Measurements from ENCODE around the gene FAM117A. TPM values are rescaled to one million over a fixed set of nuclear protein-coding genes. Genes with fewer than 3 reads are reported as not detected.
A peak's percentile ranks its signal among the peaks of the same experiment; 100 is the strongest.
"Not testable (repeated sequence)": the region's sequence is repeated elsewhere in the genome, so short reads cannot be mapped to it uniquely, and the experiment has no call there.

FAM117A gene
- total RNA-seq, 1 donor from 2014 or later: 30.0 TPM

DNA sequence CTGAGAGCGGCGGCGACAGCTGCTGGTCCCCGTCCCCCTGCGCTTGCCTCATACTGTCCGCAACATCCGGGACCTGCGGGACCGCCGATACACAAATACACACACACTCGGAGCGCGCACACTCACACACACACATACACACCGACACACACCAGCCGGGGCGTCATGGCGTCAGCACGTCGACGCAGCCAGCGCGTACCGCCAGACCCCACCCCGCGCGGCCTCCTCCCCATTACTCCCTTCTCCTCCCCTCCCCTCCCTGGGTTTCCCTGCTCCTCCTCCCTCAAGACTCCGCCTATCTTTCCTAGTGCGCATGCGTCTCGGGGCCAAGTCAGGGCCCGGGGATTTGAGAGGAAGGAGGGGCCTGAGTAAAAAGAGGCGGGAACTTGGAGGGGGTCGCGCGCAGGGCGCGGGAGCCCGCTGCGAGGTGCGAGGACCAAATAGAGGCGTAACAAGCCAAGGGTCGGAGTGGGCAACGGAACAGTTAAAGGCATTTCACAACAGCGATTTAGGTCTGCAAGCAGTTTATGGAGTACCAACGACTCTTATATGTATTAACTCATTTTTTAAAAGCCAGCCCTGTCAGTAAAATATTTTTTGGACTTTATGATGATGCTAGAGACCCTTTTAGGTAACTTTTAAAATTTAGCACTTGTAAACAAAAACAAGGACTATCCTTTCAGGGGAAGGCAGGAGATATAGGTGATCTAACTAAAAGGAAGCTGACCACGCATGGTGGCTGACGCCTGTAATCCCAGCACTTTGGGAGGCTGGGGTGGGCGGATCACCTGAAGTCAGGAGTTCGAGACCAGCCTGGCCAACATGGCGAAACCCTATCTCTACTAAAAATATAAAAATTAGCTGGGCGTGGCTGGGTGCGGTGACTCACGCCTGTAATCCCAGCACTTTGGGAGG, 85.7 kb downstream of the FAM117A start, which contains the start of gene SPOP:
Gene SPOP (minus strand): TSS at position 165 of the 915 bp plus-strand sequence. CDS start 55,287 bp downstream, outside the sequence.
- ChIA-PET CTCF (no interaction called here), POLR2A (interaction anchor here (0.6 to 1.3 kb wide), 10 partner anchors 10 to 381 kb away, joined by 3 to 20 read pairs (median 5); partner anchors contain the start of genes KAT7 and SLC35B1)
- peak; percentile 95 for DNase-seq
- H3K4me3 Mint-ChIP-seq: peak within 1 kb of the TSS; percentile 98
- H3K36me3 Mint-ChIP-seq (ENCODE audit: low read depth): peaks cover 32% of the 10 kb centered on the region
- peaks cover 3% of the 10 kb centered on the region for H3K27me3 Mint-ChIP-seq
- TF ChIP-seq, protein P1, sequence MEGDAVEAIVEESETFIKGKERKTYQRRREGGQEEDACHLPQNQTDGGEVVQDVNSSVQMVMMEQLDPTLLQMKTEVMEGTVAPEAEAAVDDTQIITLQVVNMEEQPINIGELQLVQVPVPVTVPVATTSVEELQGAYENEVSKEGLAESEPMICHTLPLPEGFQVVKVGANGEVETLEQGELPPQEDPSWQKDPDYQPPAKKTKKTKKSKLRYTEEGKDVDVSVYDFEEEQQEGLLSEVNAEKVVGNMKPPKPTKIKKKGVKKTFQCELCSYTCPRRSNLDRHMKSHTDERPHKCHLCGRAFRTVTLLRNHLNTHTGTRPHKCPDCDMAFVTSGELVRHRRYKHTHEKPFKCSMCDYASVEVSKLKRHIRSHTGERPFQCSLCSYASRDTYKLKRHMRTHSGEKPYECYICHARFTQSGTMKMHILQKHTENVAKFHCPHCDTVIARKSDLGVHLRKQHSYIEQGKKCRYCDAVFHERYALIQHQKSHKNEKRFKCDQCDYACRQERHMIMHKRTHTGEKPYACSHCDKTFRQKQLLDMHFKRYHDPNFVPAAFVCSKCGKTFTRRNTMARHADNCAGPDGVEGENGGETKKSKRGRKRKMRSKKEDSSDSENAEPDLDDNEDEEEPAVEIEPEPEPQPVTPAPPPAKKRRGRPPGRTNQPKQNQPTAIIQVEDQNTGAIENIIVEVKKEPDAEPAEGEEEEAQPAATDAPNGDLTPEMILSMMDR (IDR thresholded peaks at IDR 0.05): no peak
- H3K4me1 Mint-ChIP-seq: peaks cover 43% of the 10 kb centered on the region
- ATAC-seq (ENCODE audit: low read depth): peak; percentile 91
- intact Hi-C loops (cut with micrococcal nuclease): loop anchor here (1.0 to 10.0 kb wide), 10 partner anchors 30 to 1136 kb away; partner anchors contain the start of genes FAM117A, PDK2, PHB1 and ZNF652
- no peaks in the 10 kb centered on the region for H3K9me3 Mint-ChIP-seq
- H3K27ac Mint-ChIP-seq: peak within 1 kb of the TSS; percentile 99

DNA sequence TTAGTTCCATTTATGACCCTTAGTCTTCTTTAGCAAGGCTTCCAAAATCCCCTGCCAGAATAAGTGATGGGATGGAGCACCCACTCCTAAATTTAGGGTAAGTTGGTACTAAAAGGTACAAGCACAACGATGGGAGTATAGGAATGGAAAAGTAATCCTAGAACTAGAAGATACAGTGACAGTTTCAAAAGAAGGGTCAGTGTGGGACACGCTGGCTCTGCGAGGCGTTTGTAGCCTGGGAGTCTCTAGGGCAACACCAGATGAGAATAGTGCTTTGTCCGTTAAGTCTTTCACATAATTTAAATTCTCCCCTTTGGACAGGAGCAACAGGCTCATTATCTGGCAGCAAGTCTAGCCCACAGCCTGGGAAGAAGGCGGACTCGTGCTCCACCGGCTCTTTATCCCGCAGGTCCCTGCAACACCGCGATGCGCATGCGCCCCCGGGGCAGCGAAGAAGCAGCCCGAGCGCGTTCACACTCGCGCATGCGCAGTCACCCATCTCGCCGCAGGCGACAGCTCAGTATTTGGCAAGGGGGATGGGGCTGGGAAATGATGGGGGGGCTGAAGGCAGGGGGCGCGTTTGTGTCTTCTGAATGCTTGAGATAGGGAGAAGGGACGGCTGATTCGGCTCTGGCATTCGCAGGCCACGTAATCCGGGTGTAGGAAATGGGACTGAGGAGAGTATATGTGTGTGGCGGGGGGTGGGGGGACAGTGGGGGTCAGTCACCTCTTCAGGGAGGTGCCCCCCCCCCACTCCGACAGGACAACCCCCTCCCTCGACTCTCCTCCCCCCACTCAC, 86.6 kb downstream of the FAM117A start:
- Mint-ChIP-seq H3K4me1 (peaks cover 46% of the 10 kb centered on the region), H3K36me3 (ENCODE audit: low read depth) (peaks cover 34% of the 10 kb centered on the region), H3K27me3 (no peaks in the 10 kb centered on the region), H3K9me3 (no peaks in the 10 kb centered on the region), H3K4me3 (peak overlapping the region; percentile 98), H3K27ac (peak overlapping the region; percentile 99)
- POLR2A ChIA-PET: interaction anchor here (0.5 to 1.3 kb wide), 29 partner anchors 10 to 1782 kb away, joined by 3 to 20 read pairs (median 5); partner anchors contain the start of genes FAM117A, KAT7, PHB1 and SLC35B1
- intact Hi-C loops (cut with micrococcal nuclease): loop anchor here (1.0 to 10.0 kb wide), 8 partner anchors 31 to 1135 kb away; partner anchors contain the start of genes FAM117A, PDK2, PHB1 and ZNF652
- ATAC-seq (ENCODE audit: low read depth) (peak; percentile 47), DNase-seq (peak; percentile 94)
- TF ChIP-seq, protein P1 (IDR thresholded peaks at IDR 0.05): no peak
- CTCF ChIA-PET: interaction anchor here (1.6 kb wide), 1 partner anchor 107 kb away, joined by 7 read pairs; no protein-coding TSS in a partner anchor

DNA sequence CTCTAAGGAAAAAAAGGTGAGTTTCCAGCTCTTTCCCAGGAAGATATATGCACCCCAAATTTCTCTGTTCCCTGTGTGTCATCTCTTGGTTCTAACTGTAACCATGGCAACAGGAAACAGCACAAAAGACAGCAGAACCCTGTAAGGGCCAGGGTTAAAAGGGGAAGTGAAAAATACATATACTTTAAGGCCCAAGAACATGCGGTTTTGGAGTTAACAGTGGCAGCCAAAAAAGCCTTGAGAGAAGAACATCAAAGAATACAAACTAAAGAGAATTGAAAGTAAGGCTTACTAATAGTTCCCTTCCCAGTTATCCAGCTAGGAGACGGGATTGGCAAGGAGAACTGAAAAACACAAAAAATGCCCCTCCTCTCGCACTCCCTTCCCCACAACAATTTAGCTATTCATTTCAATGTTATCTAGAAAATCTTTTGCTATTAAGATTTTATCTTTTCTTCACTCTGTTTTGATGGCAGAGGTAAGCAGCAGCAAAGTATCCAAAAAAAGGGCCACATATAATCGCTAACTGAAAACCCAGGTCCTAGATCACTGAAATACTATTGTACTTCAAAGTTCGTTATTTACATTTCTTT, 87.6 kb downstream of the FAM117A start:
- peaks cover 46% of the 10 kb centered on the region for H3K4me1 Mint-ChIP-seq

DNA sequence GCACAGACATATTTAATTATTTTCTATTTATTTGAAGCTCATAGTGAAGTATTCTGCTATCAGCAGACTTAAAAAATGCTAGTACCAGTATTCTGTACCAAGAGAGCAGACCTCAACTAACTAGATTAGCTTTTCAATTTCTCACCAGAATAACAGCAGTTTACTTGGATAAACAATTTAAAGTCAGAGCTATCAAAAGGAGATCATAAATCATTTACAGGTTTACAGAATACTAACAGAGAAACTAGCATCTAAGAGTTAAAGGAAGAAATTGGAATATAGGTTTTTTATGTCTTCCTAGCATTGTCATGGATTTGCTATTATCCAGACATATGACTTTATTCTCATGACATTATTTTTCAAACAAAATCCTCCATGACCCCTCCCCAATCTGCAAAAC, 89.4 kb downstream of the FAM117A start:
- Mint-ChIP-seq H3K9me3 (no peaks in the 10 kb centered on the region), H3K36me3 (ENCODE audit: low read depth) (peaks cover 36% of the 10 kb centered on the region), H3K4me1 (peaks cover 50% of the 10 kb centered on the region), H3K4me3 (no peak overlapping the region), H3K27me3 (no peaks in the 10 kb centered on the region), H3K27ac (peak overlapping the region; percentile 99)
- DNase-seq (no peak), ATAC-seq (ENCODE audit: low read depth) (no peak)
- CTCF ChIA-PET: interaction anchor here (1.0 kb wide), 1 partner anchor 22 kb away, joined by 3 read pairs; no protein-coding TSS in a partner anchor
- TF ChIP-seq, protein P1 (IDR thresholded peaks at IDR 0.05): no peak
- POLR2A ChIA-PET: interaction anchor here (0.6 to 2.3 kb wide), 2 partner anchors 33 to 125 kb away, joined by 3 to 6 read pairs; partner anchors contain the start of gene SLC35B1
- intact Hi-C loops (cut with micrococcal nuclease): loop anchor here (10.0 kb wide), 2 partner anchors 260 to 420 kb away; partner anchors contain the start of genes PDK2 and PHB1

More for the DNA sequence above, 87.6 kb downstream of the FAM117A start:
- POLR2A ChIA-PET: interaction anchor here (0.5 to 2.3 kb wide), 8 partner anchors 14 to 350 kb away, joined by 3 to 6 read pairs (median 4); partner anchors contain the start of genes FAM117A, KAT7, PHB1 and SLC35B1
- intact Hi-C loops (cut with micrococcal nuclease): loop anchor here (1.0 to 10.0 kb wide), 8 partner anchors 19 to 1134 kb away; partner anchors contain the start of genes KAT7, PDK2, PHB1 and ZNF652
- peak overlapping the region; percentile 98 for H3K4me3 Mint-ChIP-seq
- TF ChIP-seq, protein P1 (IDR thresholded peaks at IDR 0.05): no peak
- peaks cover 34% of the 10 kb centered on the region for H3K36me3 Mint-ChIP-seq (ENCODE audit: low read depth)
- ATAC-seq (ENCODE audit: low read depth) (peak; percentile 35), DNase-seq (no peak)
- no peaks in the 10 kb centered on the region for H3K27me3 Mint-ChIP-seq
- H3K9me3 Mint-ChIP-seq: no peaks in the 10 kb centered on the region
- CTCF ChIA-PET: interaction anchor here (1.6 kb wide), 1 partner anchor 106 kb away, joined by 7 read pairs; no protein-coding TSS in a partner anchor
- H3K27ac Mint-ChIP-seq: peak overlapping the region; percentile 99

DNA sequence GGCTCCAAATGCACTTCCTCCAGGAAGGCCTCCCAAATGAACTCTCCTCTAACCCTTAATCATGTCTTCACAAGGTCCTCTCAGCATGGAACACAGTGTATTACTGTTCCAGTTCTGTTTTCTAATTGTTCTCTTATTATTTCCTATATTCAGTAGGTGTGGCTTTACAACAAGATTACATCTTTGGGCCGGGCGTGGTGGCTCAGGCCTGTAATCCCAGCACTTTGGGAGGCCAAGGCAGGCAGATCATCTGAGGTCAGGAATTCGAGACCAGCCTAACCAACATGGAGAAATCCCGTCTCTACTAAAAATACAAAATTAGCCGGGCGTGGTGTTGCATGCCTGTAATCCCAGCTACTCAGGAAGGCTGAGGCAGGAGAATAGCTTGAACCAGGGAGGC, 90.3 kb downstream of the FAM117A start:
- DNase-seq; CTCF ChIA-PET; ATAC-seq (ENCODE audit: low read depth); H3K9me3 Mint-ChIP-seq; H3K27me3 Mint-ChIP-seq; H3K4me3 Mint-ChIP-seq: not testable (repeated sequence)
- Mint-ChIP-seq H3K4me1 (peaks cover 50% of the 10 kb centered on the region), H3K27ac (peak overlapping the region; percentile 66), H3K36me3 (ENCODE audit: low read depth) (peaks cover 36% of the 10 kb centered on the region)
- POLR2A ChIA-PET: interaction anchor here (0.6 kb wide), 1 partner anchor 126 kb away, joined by 3 read pairs; no protein-coding TSS in a partner anchor
- intact Hi-C loops (cut with micrococcal nuclease): loop anchor here (10.0 kb wide), 2 partner anchors 259 to 421 kb away; partner anchors contain the start of genes PDK2 and PHB1
